ENCODE results near the gene ST7. TPM values are rescaled to one million over a fixed set of nuclear protein-coding genes. Genes with fewer than 3 reads are reported as not detected.

The ST7 gene
- total and polyA plus RNA-seq, 2 donors (not counting 1 experiment from before 2014, with no cell fraction given): 2.3 to 4.6 TPM

GRCh38 chr7:117019786-117020590 is 66.7 kb downstream of the ST7 start:
- no peaks in the 10 kb centered on the region for H4K20me1 ChIP-seq (ENCODE audit: control insufficient read depth, insufficient read depth, low read length, poor library complexity, severe bottlenecking)
- ChIA-PET POLR2A (no interaction called here), CTCF (interaction anchor here (1.1 kb wide), 1 partner anchor 9 kb away, joined by 3 read pairs; no protein-coding TSS in a partner anchor)
- DNase-seq (no peak), ATAC-seq (ENCODE audit: low read depth) (peak; percentile 24)
- no peaks in the 10 kb centered on the region for H3K36me3 ChIP-seq (replicated peaks in 1 of 2; ENCODE audit: control extremely low read depth in 1 of 2, control insufficient read depth in 1 of 2, extremely low read depth in 1 of 2, insufficient read depth in 2 of 2, low read length in 1 of 2)
- intact Hi-C loops (cut with micrococcal nuclease): no loop called here
- Mint-ChIP-seq H3K9me3 (ENCODE audit: insufficient read depth) (no peaks in the 10 kb centered on the region), H3K4me3 (no peak overlapping the region), H3K27me3 (no peaks in the 10 kb centered on the region), H3K4me1 (peaks cover 10% of the 10 kb centered on the region), H3K27ac (no peak overlapping the region)
- H3K27ac ChIP-seq (ENCODE audit: low read length in 2 of 2): no peak overlapping the region
- no peak for TF ChIP-seq CTCF (IDR thresholded peaks at IDR 0.05)
- no peak for TF ChIP-seq EZH2 (IDR thresholded peaks at IDR 0.05; ENCODE audit: borderline replicate concordance, insufficient read depth, low read depth, low read length, poor library complexity, severe bottlenecking)
- no peak overlapping the region for H3K4me3 ChIP-seq (ENCODE audit: control extremely low read depth in 1 of 5, extremely low read depth in 1 of 5, insufficient read depth in 1 of 5, low read depth in 2 of 5, low read length in 4 of 5)
- no peaks in the 10 kb centered on the region for H3K27me3 ChIP-seq (replicated peaks in 1 of 4; ENCODE audit: control extremely low read depth in 1 of 4, control insufficient read depth in 3 of 4, insufficient read depth in 4 of 4, low read length in 3 of 4)
- no peak overlapping the region for H3K9ac ChIP-seq (ENCODE audit: low read length)
- no peaks in the 10 kb centered on the region for H3K9me3 ChIP-seq (ENCODE audit: control extremely low read depth in 1 of 3, control insufficient read depth in 2 of 3, insufficient read depth in 1 of 3, low read length in 2 of 3)
- H2AFZ ChIP-seq (ENCODE audit: insufficient read depth, low read depth, low read length, poor library complexity, severe bottlenecking): no peak overlapping the region
- H3K79me2 ChIP-seq (ENCODE audit: control insufficient read depth, insufficient read depth, low read length): no peaks in the 10 kb centered on the region
- WGBS (ENCODE audit: insufficient coverage): 98% methylated on average over 17 of the region's 18 CpGs
- H3K4me1 ChIP-seq (ENCODE audit: control insufficient read depth in 2 of 2, insufficient read depth in 2 of 2, low read length in 2 of 2): no peaks in the 10 kb centered on the region
- H3K4me2 ChIP-seq (replicated peaks; ENCODE audit: low read depth, low read length, poor library complexity, severe bottlenecking): no peak overlapping the region

- intact Hi-C loops (cut with micrococcal nuclease): no loop called here
- ChIA-PET CTCF (no interaction called here), POLR2A (no interaction called here)
- H3K9me3 ChIP-seq (ENCODE audit: control extremely low read depth in 1 of 3, control insufficient read depth in 2 of 3, insufficient read depth in 1 of 3, low read length in 2 of 3): no peaks in the 10 kb centered on the region
- Mint-ChIP-seq H3K4me1 (peaks cover 4% of the 10 kb centered on the region), H3K27me3 (no peaks in the 10 kb centered on the region), H3K9me3 (ENCODE audit: insufficient read depth) (no peaks in the 10 kb centered on the region), H3K27ac (no peak overlapping the region), H3K4me3 (no peak overlapping the region)
- H3K4me2 ChIP-seq (replicated peaks; ENCODE audit: low read depth, low read length, poor library complexity, severe bottlenecking): no peak overlapping the region
- ATAC-seq (ENCODE audit: low read depth) (no peak), DNase-seq (no peak)
- H3K4me1 ChIP-seq (ENCODE audit: control insufficient read depth in 2 of 2, insufficient read depth in 2 of 2, low read length in 2 of 2): no peaks in the 10 kb centered on the region
- no peak overlapping the region for H3K27ac ChIP-seq (ENCODE audit: low read length in 2 of 2)
- no peaks in the 10 kb centered on the region for H3K27me3 ChIP-seq (replicated peaks in 1 of 4; ENCODE audit: control extremely low read depth in 1 of 4, control insufficient read depth in 3 of 4, insufficient read depth in 4 of 4, low read length in 3 of 4)
- no CpG with 5 or more reads among the region's 1 CpG for WGBS (ENCODE audit: insufficient coverage)
- TF ChIP-seq EZH2 (IDR thresholded peaks at IDR 0.05; ENCODE audit: borderline replicate concordance, insufficient read depth, low read depth, low read length, poor library complexity, severe bottlenecking): no peak
- H3K79me2 ChIP-seq (ENCODE audit: control insufficient read depth, insufficient read depth, low read length): no peaks in the 10 kb centered on the region
- no peak overlapping the region for H3K9ac ChIP-seq (ENCODE audit: low read length)
- no peak overlapping the region for H3K4me3 ChIP-seq (ENCODE audit: control extremely low read depth in 1 of 5, extremely low read depth in 1 of 5, insufficient read depth in 1 of 5, low read depth in 2 of 5, low read length in 4 of 5)
- H4K20me1 ChIP-seq (ENCODE audit: control insufficient read depth, insufficient read depth, low read length, poor library complexity, severe bottlenecking): no peaks in the 10 kb centered on the region
- no peak overlapping the region for H2AFZ ChIP-seq (ENCODE audit: insufficient read depth, low read depth, low read length, poor library complexity, severe bottlenecking)
- H3K36me3 ChIP-seq (replicated peaks in 1 of 2; ENCODE audit: control extremely low read depth in 1 of 2, control insufficient read depth in 1 of 2, extremely low read depth in 1 of 2, insufficient read depth in 2 of 2, low read length in 1 of 2): no peaks in the 10 kb centered on the region
These were observed 67.3 kb downstream of the ST7 start for GRCh38 chr7:117020591-117020973.
